ENCODE data around the gene AR. TPM values are rescaled to one million over a fixed set of nuclear protein-coding genes. Genes with fewer than 3 reads are reported as not detected.

AR gene
- total and polyA plus RNA-seq, 9 donors = 7.5 to 40.4 (median 27.1) TPM

GRCh38 chrX:67673741-67674274, 130.0 kb downstream of the AR start:
- no peaks in the 10 kb centered on the region for H3K4me1 ChIP-seq (ENCODE audit: insufficient read depth)
- no peaks in the 10 kb centered on the region for H3K27me3 ChIP-seq
- H3K27ac ChIP-seq = no peak overlapping the region
- H3K9me3 ChIP-seq = no peaks in the 10 kb centered on the region
- no peak overlapping the region for H3K4me3 ChIP-seq
- TF ChIP-seq POLR2A (IDR thresholded peaks at IDR 0.05) = no peak
- no peak for TF ChIP-seq EP300 (IDR thresholded peaks at IDR 0.05)
- no peak for TF ChIP-seq CTCF (IDR thresholded peaks at IDR 0.05)
- intact Hi-C loops (cut with DNase I) = no loop called here
- WGBS, 3 donors = 59 to 65% (median 63%) methylated on average over 2 of the region's 2 CpGs
- no peaks in the 10 kb centered on the region for H3K36me3 ChIP-seq
- no peak for DNase-seq

GRCh38 chrX:67674741-67675140, 130.9 kb downstream of the AR start:
- intact Hi-C loops (cut with DNase I) = no loop called here

DNA sequence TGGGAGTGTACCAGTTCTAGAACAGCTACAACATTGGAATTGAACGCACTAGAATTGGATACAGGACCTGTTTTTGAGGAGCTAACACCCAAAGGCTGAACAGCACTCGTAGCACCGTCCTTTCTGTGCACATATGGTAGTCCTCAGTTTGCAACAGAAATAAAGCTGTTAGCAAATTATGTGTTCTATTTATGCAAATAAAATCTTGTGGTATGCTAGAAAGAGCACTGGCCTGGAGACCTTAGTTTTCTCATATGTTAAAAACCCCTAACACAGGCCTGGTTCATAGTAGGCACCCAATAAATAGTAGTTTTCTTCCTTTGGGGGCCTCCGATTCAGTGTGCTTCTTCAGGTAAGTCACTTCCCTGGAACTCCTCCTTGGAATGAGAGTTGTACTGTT, 140.3 kb downstream of the AR start:
- Histone ChIP-seq H3K4me1 (ENCODE audit: insufficient read depth) (no peaks in the 10 kb centered on the region), H3K27me3 (no peaks in the 10 kb centered on the region), H3K4me3 (no peak overlapping the region), H3K36me3 (no peaks in the 10 kb centered on the region), H3K9me3 (no peaks in the 10 kb centered on the region), H3K27ac (no peak overlapping the region)
- TF ChIP-seq POLR2A (IDR thresholded peaks at IDR 0.05) = no peak
- TF ChIP-seq CTCF (IDR thresholded peaks at IDR 0.05) = no peak
- no peak for TF ChIP-seq EP300 (IDR thresholded peaks at IDR 0.05)
- no peak for DNase-seq
- 66 to 81% (median 78%) methylated on average over 4 of the region's 4 CpGs for WGBS, 3 donors
- intact Hi-C loops (cut with DNase I) = no loop called here

More at GRCh38 chrX:67674741-67675140, 130.9 kb downstream of the AR start:
- Histone ChIP-seq H3K36me3 (no peaks in the 10 kb centered on the region), H3K27ac (no peak overlapping the region), H3K4me3 (no peak overlapping the region), H3K4me1 (ENCODE audit: insufficient read depth) (no peaks in the 10 kb centered on the region), H3K27me3 (no peaks in the 10 kb centered on the region), H3K9me3 (no peaks in the 10 kb centered on the region)
- TF ChIP-seq EP300 (IDR thresholded peaks at IDR 0.05) (no peak), POLR2A (IDR thresholded peaks at IDR 0.05) (no peak), CTCF (IDR thresholded peaks at IDR 0.05) (no peak)
- 64 to 79% (median 68%) methylated on average over 1 of the region's 1 CpG for WGBS, 3 donors
- no peak for DNase-seq

DNA sequence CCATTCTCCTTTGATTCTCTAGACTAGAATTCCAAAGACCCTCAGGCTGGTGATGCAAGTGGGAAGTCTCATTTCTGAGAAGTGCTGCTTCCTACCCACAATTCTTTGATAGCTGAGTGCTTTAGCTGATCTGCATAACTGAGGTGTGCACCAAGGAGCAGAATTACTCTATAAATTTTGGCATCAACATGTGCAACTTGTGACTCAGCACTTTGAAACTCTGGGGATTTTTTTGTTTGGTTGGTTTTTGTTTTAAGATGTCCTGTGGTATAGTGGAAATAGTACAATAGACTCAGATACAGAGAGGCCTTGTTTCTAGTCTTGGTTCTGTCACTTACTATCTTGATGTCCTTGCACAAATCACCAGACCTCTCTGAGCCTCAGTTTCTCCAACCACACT, 148.4 kb downstream of the AR start:
- Histone ChIP-seq H3K27me3 (no peaks in the 10 kb centered on the region), H3K36me3 (no peaks in the 10 kb centered on the region), H3K27ac (no peak overlapping the region), H3K4me1 (ENCODE audit: insufficient read depth) (peaks cover 5% of the 10 kb centered on the region), H3K4me3 (no peak overlapping the region), H3K9me3 (no peaks in the 10 kb centered on the region)
- TF ChIP-seq EP300 (IDR thresholded peaks at IDR 0.05) (no peak), POLR2A (IDR thresholded peaks at IDR 0.05) (no peak), CTCF (IDR thresholded peaks at IDR 0.05) (no peak)
- intact Hi-C loops (cut with DNase I) = no loop called here
- no peak for DNase-seq

Data from ovary (tissue), 9 donors.